KMS-11 (cell line): Measurements from ENCODE around the gene RGS3.

ENCODE experiments used
- H2AFZ ChIP-seq: fragments of 200-600 bp; sonication (generic); 2 replicates; pipeline ENCODE4 v1.6.1; 2016; ENCODE audit warnings: antibody characterized with exemption, mixed run types, low read depth
- H3K27ac ChIP-seq: fragments of 200-600 bp; sonication (generic); 2 replicates; pipeline ENCODE4 v1.6.1; 2016; ENCODE audit warnings: mild to moderate bottlenecking, mixed run types
- H3K27me3 ChIP-seq: fragments of 200-600 bp; sonication (generic); 2 replicates; pipeline ENCODE4 v1.6.1; 2017; ENCODE audit warnings: mild to moderate bottlenecking, low read depth, mixed run types, moderate library complexity; ENCODE audit not compliant: insufficient read depth
- H3K36me3 ChIP-seq: fragments of 200-600 bp; sonication (generic); 2 replicates; pipeline ENCODE4 v1.6.1; 2017; ENCODE audit warnings: mild to moderate bottlenecking, mixed run types; ENCODE audit not compliant: insufficient read depth
- H3K4me1 ChIP-seq: fragments of 200-600 bp; sonication (generic); 2 replicates; pipeline ENCODE4 v1.6.1; 2016; ENCODE audit warnings: mild to moderate bottlenecking, low read depth, mixed run types; ENCODE audit not compliant: poor library complexity, severe bottlenecking
- H3K4me2 ChIP-seq: fragments of 200-600 bp; sonication (generic); 2 replicates; pipeline ENCODE4 v1.7.0; 2016; ENCODE audit warnings: mild to moderate bottlenecking, mixed run types
- H3K4me3 ChIP-seq: fragments of 200-600 bp; sonication (generic); IDR thresholded peaks from 2 replicates; pipeline ENCODE4 v1.6.1; 2017; ENCODE audit warnings: low read depth, low read length, mixed read lengths; ENCODE audit not compliant: insufficient read depth
- H3K79me2 ChIP-seq: fragments of 200-600 bp; sonication (generic); 2 replicates; pipeline ENCODE4 v1.6.1; 2016; ENCODE audit warnings: low read depth, mixed run types; ENCODE audit not compliant: insufficient read depth
- H3K9ac ChIP-seq: fragments of 200-600 bp; sonication (generic); 2 replicates; pipeline ENCODE4 v1.6.1; 2016; ENCODE audit warnings: mild to moderate bottlenecking, mixed run types
- H4K20me1 ChIP-seq: fragments of 200-600 bp; sonication (generic); 2 replicates; pipeline ENCODE4 v1.6.1; 2016; ENCODE audit warnings: mild to moderate bottlenecking, mixed run types; ENCODE audit not compliant: insufficient read depth
- CTCF ChIP-seq: fragments of 200-600 bp; sonication (generic); conservative IDR thresholded peaks from 2 replicates; pipeline ENCODE4 v1.6.1; 2017; ENCODE audit warnings: low read depth, mild to moderate bottlenecking, antibody characterized with exemption, low read length, moderate library complexity, mixed read lengths

The RGS3 gene

GRCh38 chr9:113475992-113476391 lies 12.5 kb downstream of the RGS3 start:
- no peak overlapping the region for H3K4me2 ChIP-seq
- H3K79me2 ChIP-seq: no peaks in the 10 kb centered on the region
- no peak overlapping the region for H3K27ac ChIP-seq
- H3K9ac ChIP-seq: no peak overlapping the region
- peaks cover 8% of the 10 kb centered on the region for H3K4me1 ChIP-seq
- no peak overlapping the region for H3K4me3 ChIP-seq
- TF ChIP-seq CTCF: no peak
- no peaks in the 10 kb centered on the region for H3K27me3 ChIP-seq
- no peaks in the 10 kb centered on the region for H3K36me3 ChIP-seq
- H4K20me1 ChIP-seq: no peaks in the 10 kb centered on the region
- H2AFZ ChIP-seq: no peak overlapping the region

- Histone ChIP-seq H3K36me3 (no peaks in the 10 kb centered on the region), H3K4me3 (no peak overlapping the region), H2AFZ (no peak overlapping the region), H3K9ac (no peak overlapping the region), H3K27me3 (no peaks in the 10 kb centered on the region), H4K20me1 (no peaks in the 10 kb centered on the region), H3K4me2 (no peak overlapping the region), H3K27ac (no peak overlapping the region), H3K79me2 (no peaks in the 10 kb centered on the region), H3K4me1 (peaks cover 8% of the 10 kb centered on the region)
- no peak for TF ChIP-seq CTCF
These were observed 13.0 kb downstream of the RGS3 start for GRCh38 chr9:113476511-113476916.

GRCh38 chr9:113477058-113477457 lies 13.5 kb downstream of the RGS3 start:
- Histone ChIP-seq H2AFZ (no peak overlapping the region), H4K20me1 (no peaks in the 10 kb centered on the region), H3K9ac (no peak overlapping the region), H3K79me2 (no peaks in the 10 kb centered on the region), H3K27ac (no peak overlapping the region), H3K27me3 (no peaks in the 10 kb centered on the region), H3K4me2 (no peak overlapping the region), H3K4me3 (no peak overlapping the region), H3K4me1 (peaks cover 8% of the 10 kb centered on the region), H3K36me3 (no peaks in the 10 kb centered on the region)
- no peak for TF ChIP-seq CTCF

- H3K4me3 ChIP-seq: no peak overlapping the region
These were observed 14.1 kb downstream of the RGS3 start for GRCh38 chr9:113477661-113478060.

More at GRCh38 chr9:113477661-113478060, 14.1 kb downstream of the RGS3 start:
- H3K79me2 ChIP-seq: no peaks in the 10 kb centered on the region
- peaks cover 8% of the 10 kb centered on the region for H3K4me1 ChIP-seq
- H2AFZ ChIP-seq: no peak overlapping the region
- H3K36me3 ChIP-seq: no peaks in the 10 kb centered on the region
- no peak overlapping the region for H3K27ac ChIP-seq
- no peaks in the 10 kb centered on the region for H3K27me3 ChIP-seq
- H3K9ac ChIP-seq: no peak overlapping the region
- no peak for TF ChIP-seq CTCF
- no peaks in the 10 kb centered on the region for H4K20me1 ChIP-seq
- no peak overlapping the region for H3K4me2 ChIP-seq
